CD4-positive, CD25-positive, alpha-beta regulatory T cell (primary cell): ENCODE measurements around the gene GAGE2A. TPM values are rescaled to one million over a fixed set of nuclear protein-coding genes. Genes with fewer than 3 reads are reported as not detected.

Experiments
- polyA plus RNA-seq, 4 donors: library from polyadenylated mRNA; unstranded; fragments of 300-500 nt; fragmentation: Illumina TruSeq; gene quantifications; one replicate each; pipeline ENCODE4 v1.2.3, GENCODE V29; 2021
- total RNA-seq: library from RNA; stranded (reverse); gene quantifications from one replicate; pipeline ENCODE4 v1.2.3, GENCODE V29; 2022

Gene GAGE2A
- total and polyA plus RNA-seq, 5 donors from 2014 or later: not detected

Other genes starting within 250 kb of the GAGE2A start
- not detected for gene GAGE12C, start 57.3 kb upstream of the GAGE2A start, total RNA-seq
- not detected for gene GAGE12C, start 57.3 kb upstream of the GAGE2A start, polyA plus RNA-seq
- not detected for gene GAGE12D, start 47.8 kb upstream of the GAGE2A start, total RNA-seq
- gene GAGE12D, start 47.8 kb upstream of the GAGE2A start, polyA plus RNA-seq: not detected
- not detected for gene GAGE12E, start 38.2 kb upstream of the GAGE2A start, total RNA-seq
- not detected for gene GAGE12E, start 38.2 kb upstream of the GAGE2A start, polyA plus RNA-seq
- gene GAGE12F, start 28.7 kb upstream of the GAGE2A start, total RNA-seq: not detected
- not detected for gene GAGE12F, start 28.7 kb upstream of the GAGE2A start, polyA plus RNA-seq
- gene GAGE12G, start 19.1 kb upstream of the GAGE2A start, total RNA-seq: not detected
- gene GAGE12G, start 19.1 kb upstream of the GAGE2A start, polyA plus RNA-seq: not detected
- not detected for gene GAGE12H, start 9.5 kb upstream of the GAGE2A start, total RNA-seq
- not detected for gene GAGE12H, start 9.5 kb upstream of the GAGE2A start, polyA plus RNA-seq
- not detected for gene GAGE1, start 9.5 kb downstream of the GAGE2A start, total RNA-seq
- gene GAGE1, start 9.5 kb downstream of the GAGE2A start, polyA plus RNA-seq: not detected
- not detected for gene PAGE1, start 106.5 kb downstream of the GAGE2A start, total RNA-seq
- gene PAGE1, start 106.5 kb downstream of the GAGE2A start, polyA plus RNA-seq: not detected
- not detected for gene PAGE4, start 239.8 kb downstream of the GAGE2A start, total RNA-seq
- not detected for gene PAGE4, start 239.8 kb downstream of the GAGE2A start, polyA plus RNA-seq